Ishikawa (cell line): ENCODE measurements around the gene CMTM8.

Source experiments
- CEBPB ChIP-seq: IDR thresholded peaks from 2 replicates; pipeline ENCODE4 v1.6.1; 2012
- EGR1 ChIP-seq: IDR thresholded peaks from 2 replicates; pipeline ENCODE4 v1.6.1; 2012
- FOXM1 ChIP-seq: IDR thresholded peaks from 2 replicates; pipeline ENCODE4 v1.6.1; 2012; ENCODE audit warnings: low read depth, borderline replicate concordance
- MAX ChIP-seq: IDR thresholded peaks from 2 replicates; pipeline ENCODE4 v1.6.1; 2012
- RAD21 ChIP-seq: IDR thresholded peaks from 2 replicates; pipeline ENCODE4 v1.6.1; 2012; ENCODE audit warnings: low read depth
- REST ChIP-seq: IDR thresholded peaks from 2 replicates; pipeline ENCODE4 v1.6.1; 2012; ENCODE audit warnings: low read depth, mild to moderate bottlenecking
- TAF1 ChIP-seq: IDR thresholded peaks from 2 replicates; pipeline ENCODE4 v1.6.1; 2012; ENCODE audit warnings: low read depth, mild to moderate bottlenecking
- TCF12 ChIP-seq: IDR thresholded peaks from 2 replicates; pipeline ENCODE4 v1.6.1; 2012; ENCODE audit warnings: low read depth
- TEAD4 ChIP-seq: IDR thresholded peaks from 2 replicates; pipeline ENCODE4 v1.6.1; 2012
- ZBTB7A ChIP-seq: IDR thresholded peaks from 2 replicates; pipeline ENCODE4 v1.6.1; 2012; ENCODE audit warnings: low read depth

- no peak for TF ChIP-seq TAF1
- no peak for TF ChIP-seq FOXM1
- no peak for TF ChIP-seq MAX
- TF ChIP-seq TEAD4, result no peak
- TF ChIP-seq EGR1, result no peak
- no peak for TF ChIP-seq ZBTB7A
- no peak for TF ChIP-seq REST
- no peak for TF ChIP-seq CEBPB
- no peak for TF ChIP-seq TCF12
- no peak for TF ChIP-seq RAD21
Observed at GRCh38 chr3:32281570-32282106, 43.2 kb downstream of the CMTM8 start.
